ENCODE results near the gene NUMBL.

- TF ChIP-seq TAF1 (IDR thresholded peaks at IDR 0.05; ENCODE audit: borderline replicate concordance, insufficient read depth, low read length) (no peak), REST (IDR thresholded peaks at IDR 0.05; ENCODE audit: insufficient read depth in 1 of 2, low read depth in 2 of 2, low read length in 2 of 2) (no peak)
Measured at GRCh38 chr19:40709817-40710216, 19.4 kb upstream of the NUMBL start.
